ENCODE results near the gene LRRC2.
"Not testable (repeated sequence)": the region's sequence is repeated elsewhere in the genome, so short reads cannot be mapped to it uniquely, and the experiment has no call there.

The LRRC2 gene

GRCh38 chr3:46541835-46542234, 24.3 kb downstream of the LRRC2 start:
- TF ChIP-seq, protein P1, sequence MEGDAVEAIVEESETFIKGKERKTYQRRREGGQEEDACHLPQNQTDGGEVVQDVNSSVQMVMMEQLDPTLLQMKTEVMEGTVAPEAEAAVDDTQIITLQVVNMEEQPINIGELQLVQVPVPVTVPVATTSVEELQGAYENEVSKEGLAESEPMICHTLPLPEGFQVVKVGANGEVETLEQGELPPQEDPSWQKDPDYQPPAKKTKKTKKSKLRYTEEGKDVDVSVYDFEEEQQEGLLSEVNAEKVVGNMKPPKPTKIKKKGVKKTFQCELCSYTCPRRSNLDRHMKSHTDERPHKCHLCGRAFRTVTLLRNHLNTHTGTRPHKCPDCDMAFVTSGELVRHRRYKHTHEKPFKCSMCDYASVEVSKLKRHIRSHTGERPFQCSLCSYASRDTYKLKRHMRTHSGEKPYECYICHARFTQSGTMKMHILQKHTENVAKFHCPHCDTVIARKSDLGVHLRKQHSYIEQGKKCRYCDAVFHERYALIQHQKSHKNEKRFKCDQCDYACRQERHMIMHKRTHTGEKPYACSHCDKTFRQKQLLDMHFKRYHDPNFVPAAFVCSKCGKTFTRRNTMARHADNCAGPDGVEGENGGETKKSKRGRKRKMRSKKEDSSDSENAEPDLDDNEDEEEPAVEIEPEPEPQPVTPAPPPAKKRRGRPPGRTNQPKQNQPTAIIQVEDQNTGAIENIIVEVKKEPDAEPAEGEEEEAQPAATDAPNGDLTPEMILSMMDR (IDR thresholded peaks at IDR 0.05; ENCODE audit: low read depth, low read length, missing control alignments) = no peak
- no peak overlapping the region for H3K4me3 ChIP-seq (replicated peaks; ENCODE audit: low read depth, low read length)
- DNase-seq (ENCODE audit: extremely low read depth, low read depth) = no peak

DNA sequence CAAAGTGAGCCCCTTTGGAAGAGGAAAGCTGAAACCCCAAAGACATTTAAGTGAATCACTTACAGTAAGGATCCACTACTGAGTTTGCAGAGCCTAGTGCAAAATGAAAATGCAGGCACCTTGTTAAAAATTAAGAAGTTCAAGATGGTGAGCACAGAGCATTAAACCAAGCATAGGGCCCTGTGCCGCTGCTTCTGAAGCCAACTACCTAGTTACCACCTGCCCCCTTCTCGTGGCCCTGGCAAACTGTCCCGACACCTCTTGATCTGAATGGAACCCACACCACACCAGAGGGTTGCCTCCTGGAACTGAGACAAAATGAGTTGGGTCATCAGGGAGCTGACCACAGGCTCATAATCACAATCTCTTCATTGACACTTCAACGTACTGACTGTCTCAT, 25.6 kb downstream of the LRRC2 start:
- no peak overlapping the region for H3K4me3 ChIP-seq (replicated peaks; ENCODE audit: low read depth, low read length)
- TF ChIP-seq, protein P1 (IDR thresholded peaks at IDR 0.05; ENCODE audit: low read depth, low read length, missing control alignments) = no peak

DNA sequence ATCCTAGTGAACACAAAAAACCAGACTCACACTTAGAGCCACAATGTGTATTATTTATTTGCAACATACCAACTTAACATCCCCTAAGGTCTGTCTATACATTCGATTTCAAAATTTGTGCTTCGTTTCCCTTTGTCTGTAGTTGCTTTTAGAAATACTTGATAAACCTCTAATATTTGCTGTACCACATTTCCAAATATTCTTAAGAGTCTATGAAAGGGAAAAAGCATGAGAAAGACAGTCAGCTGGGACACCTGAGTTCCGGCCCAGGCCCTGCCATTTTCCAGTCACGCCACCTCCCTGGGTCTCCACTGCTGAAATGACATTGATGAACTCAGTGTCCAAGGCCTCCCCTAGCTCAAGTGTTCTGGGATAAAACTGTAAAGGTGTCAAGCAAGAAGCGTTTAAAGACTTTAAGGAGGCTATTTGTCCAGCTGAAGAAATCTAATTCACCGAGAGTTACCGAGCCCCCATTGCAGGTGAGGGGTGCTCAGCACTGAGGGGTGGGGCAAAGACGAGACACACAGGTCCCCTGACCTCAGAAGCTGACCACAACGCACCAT, 26.6 kb downstream of the LRRC2 start:
- TF ChIP-seq, protein P1 (IDR thresholded peaks at IDR 0.05; ENCODE audit: low read depth, low read length, missing control alignments) = no peak
- no peak overlapping the region for H3K4me3 ChIP-seq (replicated peaks; ENCODE audit: low read depth, low read length)
- DNase-seq (ENCODE audit: extremely low read depth, low read depth) = no peak

More for the DNA sequence above, 25.6 kb downstream of the LRRC2 start:
- DNase-seq (ENCODE audit: extremely low read depth, low read depth) = no peak

DNA sequence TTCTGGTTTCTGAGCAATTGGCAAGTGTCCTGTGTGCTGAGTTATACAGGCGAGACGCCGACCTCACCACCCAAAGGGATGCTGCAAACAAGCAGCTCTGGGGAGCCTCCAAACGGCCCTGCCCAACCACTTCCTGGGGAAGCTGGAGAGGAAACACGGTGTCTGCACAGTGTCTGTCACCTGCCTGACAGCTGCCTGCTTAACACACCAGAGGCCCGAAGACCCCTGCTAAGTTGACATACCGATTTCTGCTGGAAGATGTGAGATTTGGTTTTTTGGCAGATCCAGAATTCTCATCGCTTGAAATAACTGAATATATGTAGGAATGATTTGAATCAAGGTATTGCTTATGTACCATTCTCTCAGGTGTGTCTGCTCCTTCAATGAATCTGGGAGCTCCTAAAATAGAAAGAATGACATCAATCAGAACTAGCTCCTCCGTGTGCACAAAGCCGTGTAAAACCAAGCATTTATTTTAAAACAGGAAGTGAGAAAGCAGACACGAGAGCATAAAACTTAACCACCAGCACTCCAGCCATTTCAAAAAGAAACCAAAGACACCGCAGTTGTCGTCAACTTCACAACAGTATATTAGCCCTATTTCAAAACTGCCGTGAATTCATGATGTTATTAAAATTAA, 27.2 kb downstream of the LRRC2 start:
- TF ChIP-seq, protein P1 (IDR thresholded peaks at IDR 0.05; ENCODE audit: low read depth, low read length, missing control alignments) = no peak
- H3K4me3 ChIP-seq (replicated peaks; ENCODE audit: low read depth, low read length) = no peak overlapping the region
- no peak for DNase-seq (ENCODE audit: extremely low read depth, low read depth)

DNA sequence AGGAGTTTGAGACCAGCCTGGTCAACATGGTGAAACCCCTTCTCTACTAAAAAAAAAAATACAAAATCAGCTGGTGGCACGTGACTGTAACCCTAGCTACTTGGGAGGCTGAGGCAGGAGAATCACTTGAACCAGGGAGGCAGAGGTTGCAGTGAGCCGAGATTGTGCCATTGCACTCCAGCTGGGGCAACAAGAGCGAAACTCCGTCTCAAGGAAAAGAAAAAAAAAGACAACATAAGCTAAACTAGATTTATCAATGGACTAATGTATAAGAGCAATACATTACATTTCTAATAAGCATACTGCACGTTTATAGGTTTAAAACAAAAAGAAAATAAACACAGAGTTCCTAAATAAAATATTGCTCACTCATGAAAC, 27.7 kb downstream of the LRRC2 start:
- DNase-seq (ENCODE audit: extremely low read depth, low read depth); H3K4me3 ChIP-seq (replicated peaks; ENCODE audit: low read depth, low read length): not testable (repeated sequence)

DNA sequence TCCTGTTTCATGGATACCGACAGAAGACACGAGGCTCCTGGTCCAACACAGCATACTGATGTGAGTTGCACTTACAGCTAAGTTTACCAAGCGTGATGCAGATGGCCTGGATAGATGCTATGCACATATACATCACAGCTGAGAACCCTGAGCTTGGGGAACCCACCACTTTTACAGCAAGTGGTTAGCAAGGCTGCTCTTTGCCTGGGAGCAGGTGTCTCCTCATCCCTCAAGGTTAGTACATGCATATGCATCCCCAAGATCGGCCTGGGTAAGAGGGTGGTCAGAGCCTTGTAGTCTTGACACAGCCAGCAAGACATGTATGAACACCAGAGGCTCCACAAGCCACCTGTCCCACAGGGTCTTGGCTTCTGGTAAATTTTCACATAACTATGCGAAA, 28.3 kb downstream of the LRRC2 start:
- no peak for DNase-seq (ENCODE audit: extremely low read depth, low read depth)
- TF ChIP-seq, protein P1 (IDR thresholded peaks at IDR 0.05; ENCODE audit: low read depth, low read length, missing control alignments) = no peak
- H3K4me3 ChIP-seq (replicated peaks; ENCODE audit: low read depth, low read length) = no peak overlapping the region

GRCh38 chr3:46537316-46537715, 28.8 kb downstream of the LRRC2 start:
- no peak overlapping the region for H3K4me3 ChIP-seq (replicated peaks; ENCODE audit: low read depth, low read length)
- DNase-seq (ENCODE audit: extremely low read depth, low read depth) = no peak
- TF ChIP-seq, protein P1 (IDR thresholded peaks at IDR 0.05; ENCODE audit: low read depth, low read length, missing control alignments) = no peak
